Stimulated activated naive CD8-positive, alpha-beta T cell treated with anti-CD3 and anti-CD28 coated beads, Interleukin-15, Interleukin-2, amounts not matched to agents 100 U/mL and 50 U/mL, for 24 hours (primary cell): Measurements from ENCODE around the gene MAP6.

ENCODE experiments used
- ATAC-seq: fragments of 150-1000 bp; cut with Tn5 transposase; one replicate; pipeline ENCODE4 v1.10.0; 2021
- DNase-seq: peaks from one replicate; pipeline ENCODE4 v3.0.0; 2021

The MAP6 gene

DNA sequence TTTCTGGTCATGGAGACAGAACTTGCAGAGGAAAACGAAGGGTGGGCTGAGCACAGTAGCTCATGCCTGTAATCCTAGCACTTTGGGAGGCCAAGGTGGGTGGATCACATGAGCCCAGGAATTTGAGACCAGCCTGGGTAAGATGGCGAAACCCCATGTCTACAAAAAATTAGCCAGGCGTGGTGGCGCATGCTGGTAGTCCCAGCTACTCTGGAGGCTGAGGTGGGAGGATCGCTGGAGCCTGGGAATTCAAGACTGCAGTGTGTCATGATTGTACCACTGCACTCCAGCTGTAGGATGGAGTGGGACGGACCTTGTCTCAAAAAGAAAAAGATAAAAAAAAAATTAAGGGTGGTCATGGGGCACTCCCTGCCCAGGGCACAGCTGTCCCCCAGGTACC, 100.9 kb downstream of the MAP6 start:
- ATAC-seq (no peak), DNase-seq (no peak)

DNA sequence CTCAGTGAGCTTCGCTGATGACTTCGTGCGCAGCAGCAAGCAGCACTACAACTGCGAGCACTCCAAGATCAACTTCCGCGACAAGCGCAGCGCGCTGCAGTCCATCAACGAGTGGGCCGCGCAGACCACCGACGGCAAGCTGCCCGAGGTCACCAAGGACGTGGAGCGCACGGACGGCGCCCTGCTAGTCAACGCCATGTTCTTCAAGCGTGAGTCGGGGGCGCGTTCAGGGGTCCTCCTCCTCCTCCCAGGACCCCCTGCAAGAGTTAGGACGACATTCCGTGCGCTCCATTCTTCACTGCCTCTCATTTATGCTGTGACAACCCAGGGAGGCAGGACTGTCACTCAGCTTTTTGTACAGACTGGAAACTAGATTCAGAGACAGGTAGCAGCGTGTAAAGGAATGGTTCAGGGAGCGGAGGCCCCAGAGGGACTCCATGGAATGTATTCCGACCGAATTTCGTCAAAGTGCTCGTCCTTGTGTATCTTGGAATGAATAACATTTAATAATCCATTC, 102.0 kb downstream of the MAP6 start:
- DNase-seq (no peak), ATAC-seq (no peak)

DNA sequence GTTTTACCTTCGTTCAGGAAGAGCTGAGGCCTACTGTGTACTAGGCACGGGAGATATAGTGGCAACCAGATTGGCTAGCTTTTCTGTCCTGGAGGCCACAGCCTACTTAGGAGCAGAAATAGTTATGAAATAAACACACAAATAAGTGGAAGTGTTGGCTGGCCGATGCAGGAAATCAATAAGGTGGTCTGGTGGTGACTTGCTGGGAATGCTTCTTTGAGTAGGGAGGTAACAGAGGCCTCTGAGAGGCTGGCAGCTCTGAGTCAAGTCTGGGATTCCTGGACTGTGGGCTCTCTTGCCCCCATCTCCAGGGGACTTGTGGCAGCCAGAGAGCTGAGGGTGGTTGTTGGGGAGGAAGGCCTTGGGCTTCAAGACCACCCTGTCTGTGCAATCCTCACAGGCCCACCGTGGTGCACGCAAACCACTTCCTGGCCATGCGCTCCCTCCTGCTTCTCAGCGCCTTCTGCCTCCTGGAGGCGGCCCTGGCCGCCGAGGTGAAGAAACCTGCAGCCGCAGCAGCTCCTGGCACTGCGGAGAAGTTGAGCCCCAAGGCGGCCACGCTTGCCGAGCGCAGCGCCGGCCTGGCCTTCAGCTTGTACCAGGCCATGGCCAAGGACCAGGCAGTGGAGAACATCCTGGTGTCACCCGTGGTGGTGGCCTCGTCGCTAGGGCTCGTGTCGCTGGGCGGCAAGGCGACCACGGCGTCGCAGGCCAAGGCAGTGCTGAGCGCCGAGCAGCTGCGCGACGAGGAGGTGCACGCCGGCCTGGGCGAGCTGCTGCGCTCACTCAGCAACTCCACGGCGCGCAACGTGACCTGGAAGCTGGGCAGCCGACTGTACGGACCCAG, 102.7 kb downstream of the MAP6 start:
- DNase-seq (no peak), ATAC-seq (no peak)

DNA sequence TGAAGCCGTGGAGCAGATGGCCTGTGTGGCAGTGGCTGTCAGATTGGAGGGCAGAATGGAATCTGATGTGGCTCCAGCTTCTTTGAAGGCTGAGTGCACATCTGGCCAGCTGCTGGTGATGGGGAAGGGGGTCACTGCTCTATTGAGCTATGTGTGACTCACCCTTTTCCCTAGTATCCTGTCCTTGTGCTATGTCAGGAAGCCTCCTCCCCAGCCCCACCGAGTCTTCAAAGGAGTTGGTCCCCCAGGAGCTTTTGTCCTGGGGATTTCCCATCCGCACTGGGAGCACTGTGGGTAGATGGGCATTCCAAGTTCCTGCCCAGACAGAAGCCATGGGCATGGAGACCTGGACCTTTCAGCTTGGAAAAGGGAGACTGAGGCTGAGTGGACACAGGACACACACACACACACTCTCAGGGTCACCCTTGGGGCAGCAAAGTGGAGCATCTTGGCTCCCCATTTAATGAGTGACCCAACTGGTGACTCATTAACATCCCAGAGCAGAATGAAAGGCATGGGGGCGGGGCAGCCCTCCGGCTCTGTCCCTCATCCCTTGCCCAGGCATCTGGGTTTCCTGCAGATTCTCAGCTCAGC, 103.5 kb downstream of the MAP6 start:
- DNase-seq, result no peak
- ATAC-seq, result no peak

DNA sequence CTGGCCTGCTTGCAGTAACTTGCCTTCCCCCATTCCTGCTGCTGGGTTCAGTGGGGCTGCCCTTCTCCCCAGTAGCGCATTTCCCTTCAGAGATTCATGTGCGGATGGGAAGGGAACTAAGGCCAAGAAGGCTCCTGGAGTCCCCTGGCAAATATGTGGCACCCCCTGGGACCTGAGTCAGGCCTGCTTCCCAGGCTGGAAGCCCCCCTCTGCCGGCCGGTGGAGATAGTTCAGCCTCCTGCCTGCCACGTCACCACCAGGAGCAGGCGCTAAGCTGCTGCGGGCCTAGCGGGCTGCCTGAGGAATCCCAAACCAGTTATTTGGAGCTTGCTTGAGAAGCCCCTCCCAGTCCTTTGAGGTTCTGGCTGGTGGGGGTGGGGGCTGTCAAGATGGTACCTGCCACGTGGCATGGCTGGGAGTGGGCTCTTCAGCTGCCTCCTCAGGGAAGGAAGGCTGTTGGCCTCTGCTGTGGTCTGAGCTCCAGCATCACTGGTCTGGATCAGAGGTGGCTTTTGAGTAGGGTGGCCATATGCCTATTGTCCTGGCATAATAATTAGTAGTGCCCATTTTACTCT, 104.8 kb downstream of the MAP6 start:
- DNase-seq (no peak), ATAC-seq (no peak)

DNA sequence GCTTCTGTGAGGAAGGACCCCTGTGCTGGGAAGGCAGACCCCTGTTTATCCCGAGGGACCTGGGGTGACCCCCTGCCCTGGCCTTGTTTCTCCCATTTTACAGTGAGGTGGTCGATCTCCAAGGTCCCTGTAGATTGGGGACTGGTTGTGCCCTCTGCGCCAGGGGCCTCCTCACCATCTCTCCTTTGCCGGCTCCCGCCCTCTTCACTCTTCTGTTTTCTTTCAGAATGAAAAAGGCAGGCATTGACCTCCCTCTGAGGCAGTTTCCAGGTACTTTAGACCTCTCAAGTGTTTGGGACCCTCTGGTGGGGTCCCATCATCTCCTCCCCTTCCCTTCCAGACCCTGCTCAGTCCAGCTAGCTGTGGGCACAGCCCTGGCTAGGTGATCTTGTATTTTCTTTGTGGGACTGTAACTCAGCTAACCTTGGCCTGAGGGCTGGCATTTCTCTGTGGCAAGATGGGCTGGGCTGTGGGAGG, 105.3 kb downstream of the MAP6 start:
- no peak for DNase-seq
- no peak for ATAC-seq

DNA sequence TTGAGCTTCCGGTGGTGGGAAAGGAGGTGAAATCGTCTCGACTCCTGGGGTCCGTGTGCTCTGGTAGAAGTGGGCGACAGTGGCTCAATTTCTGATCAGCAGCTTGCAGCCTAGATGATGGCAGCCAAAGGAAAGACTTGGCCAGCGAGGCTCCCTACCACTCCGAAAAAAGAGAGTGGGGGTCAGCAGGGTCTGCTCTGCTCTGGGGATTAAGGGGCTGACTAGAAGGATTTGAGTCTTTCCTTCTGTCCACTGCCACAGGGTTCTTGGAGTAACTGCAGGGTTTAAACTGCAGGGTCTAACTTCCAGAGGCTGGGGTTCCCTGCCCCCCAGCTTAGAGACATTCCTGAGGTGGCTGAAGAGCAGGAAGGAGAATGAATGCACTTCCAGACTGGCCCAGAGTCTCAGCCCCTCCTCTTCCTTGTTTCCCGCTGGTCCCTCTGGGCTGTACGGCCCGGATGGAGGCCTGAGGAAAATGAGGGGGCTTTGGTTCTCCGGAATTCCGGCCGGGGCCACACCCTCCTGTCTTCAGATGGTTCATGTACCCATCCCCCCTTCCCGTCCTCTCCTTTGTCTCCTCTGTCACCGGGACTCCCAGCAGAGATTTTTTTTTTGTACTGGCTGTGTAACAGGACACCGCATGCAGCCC, 105.9 kb downstream of the MAP6 start:
- no peak for DNase-seq
- ATAC-seq, result no peak

DNA sequence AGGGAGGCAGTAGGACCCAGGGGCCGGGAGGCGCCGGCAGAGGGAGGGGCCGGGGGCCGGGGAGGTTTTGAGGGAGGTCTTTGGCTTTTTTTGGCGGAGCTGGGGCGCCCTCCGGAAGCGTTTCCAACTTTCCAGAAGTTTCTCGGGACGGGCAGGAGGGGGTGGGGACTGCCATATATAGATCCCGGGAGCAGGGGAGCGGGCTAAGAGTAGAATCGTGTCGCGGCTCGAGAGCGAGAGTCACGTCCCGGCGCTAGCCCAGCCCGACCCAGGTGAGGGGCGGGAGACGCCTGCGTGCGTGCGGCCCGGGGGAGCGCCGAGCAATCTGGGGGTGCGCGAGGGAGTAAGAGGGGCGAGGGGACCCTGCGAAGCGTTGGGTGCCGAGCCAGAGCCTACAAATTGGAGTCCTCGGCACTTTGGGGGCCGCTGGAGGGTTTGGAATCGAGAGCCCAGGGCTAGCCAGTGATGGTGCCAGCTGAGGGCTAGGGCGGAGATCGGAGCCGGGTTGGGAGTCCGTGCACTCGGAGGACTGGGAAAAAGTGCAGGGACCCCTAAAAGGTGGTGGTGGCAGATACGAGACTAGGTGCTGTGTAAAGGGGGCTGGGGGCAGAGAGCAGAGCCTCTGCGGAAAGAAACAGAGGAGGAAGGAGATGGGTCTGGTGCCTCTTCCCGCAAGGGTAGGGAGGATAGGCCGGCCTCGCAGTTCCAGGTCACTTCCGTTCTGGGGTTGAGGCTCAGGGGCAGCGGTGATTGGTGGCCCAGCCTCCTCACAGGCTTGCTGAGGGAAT, 106.6 kb downstream of the MAP6 start, which contains the start of gene SERPINH1:
Gene SERPINH1, plus strand, starts transcription at position 206 of the 788 bp plus-strand sequence. CDS start 4,097 bp downstream, outside the sequence.
- DNase-seq (peak; percentile 83), ATAC-seq (peak; percentile 91)

DNA sequence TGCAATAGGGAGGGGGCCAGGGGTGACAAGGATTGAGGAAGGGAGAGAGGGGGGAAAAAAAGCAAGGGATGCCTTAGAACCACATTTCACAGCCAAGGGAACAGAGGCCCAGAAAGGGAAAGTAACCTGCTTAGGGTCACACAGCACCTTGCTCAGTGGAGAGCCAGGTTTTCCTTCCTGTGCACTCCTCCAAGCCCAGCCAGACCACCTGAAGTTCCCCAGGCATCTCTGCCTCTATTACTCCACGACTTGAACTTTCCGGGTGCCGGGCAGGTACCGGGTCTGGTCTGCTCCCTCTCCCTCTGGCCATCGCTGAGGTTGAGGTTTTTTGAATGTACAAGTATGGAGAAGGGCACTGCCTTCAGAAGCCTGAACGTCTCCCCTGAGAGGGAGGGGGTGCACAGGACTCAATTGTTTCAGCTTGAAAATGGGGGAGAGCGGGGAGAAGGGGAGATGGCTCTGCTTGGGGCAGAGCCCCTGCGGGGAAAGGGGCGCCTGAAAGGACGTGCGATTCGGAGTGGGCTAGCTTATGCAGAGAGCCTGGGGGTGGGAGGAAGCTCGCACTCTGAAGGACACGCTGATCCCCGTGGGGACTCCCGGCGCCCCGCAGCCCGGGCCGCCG, 107.3 kb downstream of the MAP6 start:
- ATAC-seq (no peak), DNase-seq (no peak)

DNA sequence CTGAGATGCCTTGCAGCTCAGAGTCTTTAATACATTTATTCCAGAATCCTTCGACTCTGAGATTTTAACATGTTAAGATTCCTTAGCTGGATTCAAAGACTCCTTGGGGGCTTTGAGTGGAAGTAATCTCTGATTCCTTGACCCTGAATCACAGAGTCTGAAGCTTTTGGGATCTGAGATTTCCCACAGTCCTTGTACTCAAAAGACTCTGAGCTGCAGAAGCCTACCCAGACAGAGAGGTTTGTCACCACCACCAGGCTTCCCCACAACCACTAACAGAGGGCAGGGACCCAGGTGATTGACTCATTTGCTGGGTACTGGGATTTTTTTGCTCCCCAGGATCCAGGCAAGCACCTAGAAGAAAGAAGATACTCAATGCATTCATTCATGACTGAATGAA, 108.2 kb downstream of the MAP6 start:
- ATAC-seq (no peak), DNase-seq (no peak)

DNA sequence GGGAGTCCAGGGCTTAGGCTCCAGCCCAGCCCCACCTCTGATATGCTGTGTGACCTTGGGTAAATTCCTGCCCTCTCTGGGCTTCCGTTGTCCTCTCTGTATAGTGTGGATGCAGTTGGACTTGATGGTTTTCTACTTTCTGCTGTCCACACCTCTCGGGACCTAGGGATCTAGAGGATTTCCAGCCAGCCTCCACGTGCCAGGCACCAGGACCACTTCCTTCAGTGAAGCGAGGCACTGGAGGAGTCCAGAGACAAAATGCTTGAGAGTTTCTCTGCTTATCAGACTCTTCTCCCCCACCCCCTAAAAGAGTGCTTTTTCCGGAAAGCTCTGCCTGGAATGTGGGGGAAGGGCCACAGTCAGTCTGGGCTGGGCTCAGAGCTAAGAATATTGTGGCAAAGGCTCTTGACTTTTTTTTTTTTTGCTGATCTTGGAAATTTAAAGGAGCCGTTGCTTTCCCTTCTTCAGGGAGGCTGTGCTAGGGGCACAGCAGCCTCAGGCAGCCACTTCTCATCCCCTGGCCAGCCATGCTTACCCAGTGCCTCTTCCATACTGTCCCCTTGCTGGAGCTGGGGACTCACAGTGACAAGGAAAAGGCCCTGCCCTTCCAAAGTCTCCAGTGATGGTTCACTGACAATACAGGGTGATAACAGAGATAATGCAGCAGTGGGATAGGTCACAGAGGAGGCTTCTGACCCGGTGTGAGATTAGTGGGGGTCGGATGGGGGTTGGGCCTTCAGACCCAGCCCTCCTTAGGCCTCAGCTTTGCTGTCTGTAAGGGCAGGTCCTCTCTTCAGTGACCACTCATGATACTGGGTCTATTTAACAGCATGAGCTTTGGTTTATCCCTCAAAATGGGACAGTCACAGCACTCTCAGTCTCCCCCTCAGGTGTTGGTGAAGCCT, 109.6 kb downstream of the MAP6 start:
- ATAC-seq (no peak), DNase-seq (no peak)

DNA sequence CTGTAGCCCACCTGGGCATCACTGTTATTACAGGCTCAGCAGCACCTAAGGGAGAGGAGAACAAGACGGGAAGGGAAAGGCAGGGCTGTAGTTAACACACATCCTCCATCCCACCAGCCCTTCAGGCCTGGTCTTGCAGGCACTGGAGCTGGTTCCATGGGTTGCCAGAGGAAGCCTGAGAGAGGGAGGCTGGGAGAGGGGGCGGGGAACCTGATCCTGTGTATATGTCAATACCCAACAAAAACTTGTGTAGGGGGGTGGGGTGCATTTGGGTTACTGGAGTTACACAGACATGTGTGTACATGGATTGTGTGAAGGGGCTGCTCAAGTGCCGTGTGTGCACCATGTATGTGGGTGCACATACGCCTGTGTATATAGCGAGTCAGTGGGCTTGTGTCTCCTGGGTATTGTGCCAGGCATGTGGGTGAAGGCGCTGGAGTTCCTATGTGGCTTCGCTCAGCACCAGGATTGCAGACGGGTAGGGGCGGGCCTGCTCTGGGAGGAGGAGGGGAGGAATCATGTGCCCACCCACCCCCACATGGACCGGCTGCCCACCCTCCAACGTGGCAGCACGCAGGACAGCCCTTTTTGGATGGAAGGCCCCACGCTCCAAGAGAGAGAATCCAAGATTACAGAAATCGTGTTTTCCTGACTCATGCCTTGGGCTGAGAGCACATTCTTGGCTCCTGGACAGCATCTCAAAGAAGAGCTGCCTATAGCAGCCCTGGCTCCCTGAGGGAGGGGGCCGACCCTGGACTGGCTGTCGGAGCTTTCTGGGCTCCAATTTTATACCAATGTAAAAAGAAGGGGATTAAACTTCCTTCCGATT, 111.0 kb downstream of the MAP6 start:
- DNase-seq (no peak), ATAC-seq (no peak)

DNA sequence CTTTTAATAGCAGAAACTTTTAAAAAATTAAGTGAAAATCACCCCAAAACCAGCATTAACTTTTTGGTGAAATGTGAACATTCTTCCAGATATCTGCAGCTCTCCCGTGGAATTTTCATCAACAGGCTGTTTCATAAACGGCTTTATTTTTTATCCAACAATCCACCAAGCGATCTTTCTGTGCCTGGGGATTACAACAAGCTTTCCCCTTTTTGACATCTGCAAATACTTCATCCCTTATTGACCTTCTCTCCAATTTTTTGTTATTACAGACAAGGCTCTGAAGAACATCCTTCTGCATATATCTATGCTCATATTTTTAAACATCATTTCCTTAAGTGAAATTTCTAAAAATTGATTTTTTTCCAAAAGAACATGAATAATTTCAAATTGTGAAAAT, 112.6 kb downstream of the MAP6 start:
- ATAC-seq (no peak), DNase-seq (no peak)

DNA sequence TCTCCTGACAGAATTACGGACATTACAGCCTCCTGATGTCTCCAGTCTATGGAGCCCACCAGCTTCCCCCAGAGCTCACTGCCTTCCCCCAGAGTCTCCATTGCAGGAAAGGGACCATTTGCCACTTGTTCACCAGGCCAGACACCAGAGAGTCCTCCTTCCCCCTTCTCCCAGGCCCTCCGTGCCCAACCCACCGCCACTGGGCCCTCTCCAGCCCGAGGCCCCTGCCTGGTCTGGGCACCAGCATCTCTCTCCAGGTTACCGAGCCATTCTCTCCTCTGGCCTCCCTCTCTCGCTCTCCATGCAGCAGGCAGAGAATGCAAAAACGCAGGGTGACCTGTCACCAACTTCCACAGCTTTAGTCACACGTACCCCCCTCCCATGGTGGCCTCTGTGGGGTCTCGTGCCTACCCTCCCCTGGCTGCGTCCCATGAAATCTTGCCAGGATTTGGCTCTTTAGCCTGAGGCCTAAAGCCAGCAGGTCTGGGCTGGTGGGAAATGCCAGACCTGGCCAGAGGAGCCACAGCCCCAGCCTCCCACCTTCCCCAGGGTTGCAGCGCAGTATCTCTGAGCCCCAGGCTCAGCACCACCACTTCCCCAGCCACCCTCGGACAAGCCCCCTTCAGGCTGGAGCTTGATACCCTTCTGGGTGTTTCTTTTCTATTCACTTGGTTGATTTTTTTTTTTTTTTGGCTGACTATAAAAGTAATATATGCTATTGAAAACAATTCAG, 113.6 kb downstream of the MAP6 start:
- no peak for DNase-seq
- ATAC-seq, result no peak

DNA sequence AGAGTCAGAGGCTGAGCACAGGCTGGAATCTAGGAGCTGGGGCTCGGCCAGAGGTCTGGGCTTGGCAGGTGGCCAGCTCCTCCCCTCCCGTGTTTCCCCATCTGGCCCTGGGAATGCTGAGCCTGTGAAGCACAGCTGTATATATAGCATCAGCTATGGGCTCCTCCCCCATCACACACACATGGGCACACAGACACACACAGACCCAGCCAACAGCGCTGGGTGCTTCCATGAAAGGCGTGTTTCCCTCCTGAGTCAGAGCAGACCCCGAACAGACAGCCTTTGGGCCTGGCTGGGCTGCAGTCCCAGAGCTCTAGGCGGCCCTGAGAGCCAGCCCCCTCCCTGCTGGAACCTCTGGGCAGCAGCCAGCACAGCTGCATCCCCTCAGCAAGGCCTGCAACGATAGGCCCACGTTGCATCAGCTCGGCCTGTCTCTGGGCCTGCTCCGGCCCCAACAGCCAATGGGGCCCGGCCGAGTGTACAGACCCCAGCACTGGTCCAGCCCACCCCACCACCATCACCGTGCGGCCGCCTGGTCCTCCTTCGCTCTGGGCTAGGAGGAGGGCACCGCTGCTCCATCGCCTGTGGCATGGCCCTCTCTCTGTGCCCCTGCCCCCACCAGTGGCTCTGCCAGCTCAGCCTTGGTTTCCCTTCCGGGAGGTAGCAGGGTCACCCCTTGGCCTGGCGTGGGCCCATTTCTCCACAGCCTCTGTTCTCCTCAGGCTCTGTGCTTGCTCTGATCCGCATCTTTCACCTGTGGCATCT, 114.4 kb downstream of the MAP6 start:
- ATAC-seq (peak; percentile 21), DNase-seq (no peak)

DNA sequence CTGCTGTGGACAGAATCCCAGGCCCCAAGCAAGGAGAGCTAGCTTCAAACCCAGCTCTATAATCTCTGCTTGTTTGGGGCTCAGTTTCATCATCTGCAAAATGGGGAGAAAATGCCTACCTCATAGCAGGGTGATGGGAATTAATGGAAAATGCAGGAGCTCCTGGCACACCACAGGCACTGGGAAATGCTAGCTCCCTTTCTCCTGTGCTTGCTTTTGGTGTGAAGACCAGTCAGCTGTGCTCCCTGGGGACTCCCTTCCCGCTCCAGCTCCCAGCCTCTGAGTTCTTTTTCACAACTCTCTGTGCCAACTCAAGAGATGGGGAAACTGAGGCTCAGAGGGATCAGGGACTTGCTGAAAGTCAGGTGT, 115.0 kb downstream of the MAP6 start:
- DNase-seq (no peak), ATAC-seq (no peak)

DNA sequence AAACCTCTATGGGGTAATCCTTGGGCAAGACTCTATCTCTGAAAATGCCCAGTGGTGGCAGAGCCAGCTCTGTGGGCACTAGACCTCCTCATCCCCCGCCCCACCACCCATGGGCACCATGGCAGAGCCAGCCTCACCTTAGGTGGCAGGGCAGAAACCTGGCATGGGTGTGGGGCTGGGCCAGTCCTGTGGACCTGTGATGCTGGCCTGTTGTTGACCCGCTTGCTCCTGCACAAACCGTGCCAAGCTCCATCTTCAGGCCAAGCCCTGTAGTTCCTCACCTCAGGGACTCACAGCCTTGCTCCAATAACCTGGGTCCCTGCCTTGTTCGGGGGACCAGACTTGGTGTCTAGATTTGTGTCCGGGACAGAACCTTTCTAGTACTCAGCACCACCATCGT, 115.7 kb downstream of the MAP6 start:
- DNase-seq, result no peak
- ATAC-seq, result no peak
